GM19467 (cell line): Measurements from ENCODE around the gene TM9SF4.
"Not testable (repeated sequence)": the region's sequence is repeated elsewhere in the genome, so short reads cannot be mapped to it uniquely, and the experiment has no call there.

Experiments used
- ATAC-seq: cut with Tn5 transposase; IDR thresholded peaks from one replicate; pipeline ENCODE4 v1.9.1; 2021; ENCODE audit warnings: mild to moderate bottlenecking, moderate library complexity; ENCODE audit not compliant: unreplicated experiment

TM9SF4 gene

DNA sequence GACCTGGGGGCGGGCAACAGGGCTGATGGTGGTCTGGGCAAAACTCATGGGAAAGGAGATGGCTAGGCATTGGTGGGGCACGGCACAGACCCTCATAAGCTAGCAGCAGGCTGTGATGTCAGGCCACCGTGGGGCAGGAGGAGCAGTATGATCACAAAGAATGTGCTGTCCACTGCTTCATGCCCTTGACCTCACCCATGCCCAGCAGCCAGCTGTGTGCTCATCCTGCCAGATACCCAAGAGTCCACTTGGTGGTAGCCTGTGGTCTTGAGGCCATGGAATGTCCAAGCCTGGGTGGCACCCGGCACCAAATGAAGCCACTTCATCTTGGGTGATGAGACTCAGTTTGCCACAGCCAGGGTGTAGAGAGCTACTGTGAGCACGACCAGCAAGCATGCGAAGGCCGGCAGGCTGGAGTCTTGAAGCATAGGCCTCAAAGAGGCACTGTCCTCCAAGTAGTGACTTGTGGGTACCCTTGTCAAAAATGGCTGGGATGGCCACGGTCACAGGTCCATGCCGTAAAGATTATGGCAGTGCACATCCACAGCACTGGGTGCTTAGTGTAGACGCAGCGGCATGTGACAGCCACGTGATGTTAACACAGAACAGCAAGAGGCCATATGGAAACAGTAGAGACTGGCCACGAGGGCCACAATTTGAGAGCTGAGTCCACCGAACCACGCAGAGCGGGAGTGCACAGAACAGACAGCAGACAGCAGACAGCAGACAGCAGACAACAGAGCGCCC lies 79.0 kb downstream of the TM9SF4 start:
- ATAC-seq, result no peak

DNA sequence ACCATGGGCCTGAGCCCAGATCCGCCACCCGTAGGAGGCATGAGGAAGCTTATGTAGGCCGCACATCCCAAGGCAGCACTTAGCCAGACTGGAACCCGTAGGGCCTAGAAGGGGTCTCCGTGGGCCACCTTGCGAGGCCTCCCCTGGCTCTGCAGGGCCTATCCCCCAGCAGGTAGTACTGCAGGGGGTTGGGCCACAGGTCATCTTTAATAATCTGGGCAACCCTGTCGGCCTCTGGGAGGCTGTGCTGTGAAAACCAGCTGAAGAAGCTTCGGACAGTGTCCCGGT lies 79.6 kb downstream of the TM9SF4 start:
- no peak for ATAC-seq

DNA sequence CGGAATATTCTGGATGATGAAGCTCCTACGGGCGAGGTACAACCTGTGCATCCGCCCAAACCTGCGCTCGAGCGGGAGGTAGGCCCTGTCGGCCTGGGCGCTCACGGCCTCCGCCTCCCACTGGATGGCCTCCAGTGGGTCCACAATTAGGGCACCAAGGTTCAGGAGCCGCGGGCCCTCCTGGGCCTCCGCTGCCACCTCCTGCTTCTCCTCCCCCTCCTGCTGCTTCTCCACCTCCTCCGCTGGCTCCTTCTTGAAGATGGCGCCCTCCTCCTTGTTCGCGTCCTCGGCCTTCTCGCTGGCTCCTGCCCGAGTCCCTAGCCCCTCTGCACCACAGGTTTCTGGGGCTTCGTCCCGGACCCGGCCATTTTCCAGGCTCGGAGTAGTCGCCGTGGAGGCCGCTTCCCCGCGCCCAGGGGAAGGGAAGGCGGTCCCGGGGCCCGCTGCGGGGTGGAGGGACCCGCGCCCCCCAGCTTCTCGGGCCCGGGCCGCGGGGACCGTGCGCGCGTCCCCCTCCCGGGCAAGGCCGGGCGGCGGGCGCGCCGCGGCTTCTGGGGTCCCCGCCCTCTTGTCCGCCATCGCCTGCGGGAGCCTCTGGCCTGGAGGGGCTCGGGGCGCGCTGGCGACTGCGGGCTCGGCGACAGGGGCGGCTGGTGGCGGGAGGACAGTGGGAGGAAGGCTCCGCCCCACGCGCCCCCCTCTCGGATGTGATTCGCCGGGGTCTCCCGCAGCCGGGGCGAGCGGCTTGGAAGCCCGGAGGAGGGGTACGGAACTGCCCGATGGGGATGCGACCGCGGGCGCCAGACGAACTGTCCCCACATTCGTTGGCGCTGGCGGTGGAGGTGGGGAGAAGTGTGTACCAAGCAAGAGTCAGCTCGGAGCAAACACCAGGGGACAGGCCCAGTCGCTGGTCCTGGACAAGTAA lies 80.4 kb downstream of the TM9SF4 start:
- no peak for ATAC-seq

DNA sequence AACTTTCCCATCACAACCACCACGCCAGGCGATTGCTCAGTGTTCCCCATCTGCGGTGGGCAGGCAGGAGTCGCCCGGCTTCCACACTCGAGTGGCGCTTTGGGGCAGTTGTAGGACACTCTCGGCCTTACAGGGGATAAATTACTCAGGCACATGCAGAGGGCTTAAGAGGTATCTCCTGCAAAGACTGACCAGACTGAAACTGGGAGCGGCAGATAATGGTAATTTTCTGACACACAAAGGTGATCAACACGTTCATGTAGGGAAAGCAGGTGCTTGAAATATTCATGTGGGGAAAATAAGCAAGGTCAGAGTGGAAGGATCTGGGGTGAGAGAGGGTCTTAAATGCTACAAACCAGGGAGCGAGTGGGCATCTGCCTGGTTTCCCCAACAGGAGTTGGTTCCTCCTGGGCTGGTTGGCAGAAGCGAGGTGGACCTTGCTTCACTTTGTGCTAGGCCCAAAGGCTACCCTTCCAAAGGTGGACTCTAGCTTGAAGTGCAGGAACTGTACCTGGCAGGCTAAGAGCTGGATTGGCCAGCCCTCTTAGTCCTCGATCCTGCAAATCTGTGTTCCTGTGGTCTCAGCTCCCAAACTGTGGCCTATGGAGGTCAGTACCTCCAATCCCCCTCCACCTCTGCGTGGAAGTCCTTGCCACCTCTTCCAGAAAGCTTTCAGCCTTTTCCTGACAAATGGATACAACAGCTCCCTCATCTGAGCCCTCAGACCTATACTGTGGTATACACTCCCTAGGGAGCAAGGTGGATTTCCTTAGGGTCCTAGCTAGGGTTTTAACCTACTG lies 81.3 kb downstream of the TM9SF4 start:
- ATAC-seq, result no peak

DNA sequence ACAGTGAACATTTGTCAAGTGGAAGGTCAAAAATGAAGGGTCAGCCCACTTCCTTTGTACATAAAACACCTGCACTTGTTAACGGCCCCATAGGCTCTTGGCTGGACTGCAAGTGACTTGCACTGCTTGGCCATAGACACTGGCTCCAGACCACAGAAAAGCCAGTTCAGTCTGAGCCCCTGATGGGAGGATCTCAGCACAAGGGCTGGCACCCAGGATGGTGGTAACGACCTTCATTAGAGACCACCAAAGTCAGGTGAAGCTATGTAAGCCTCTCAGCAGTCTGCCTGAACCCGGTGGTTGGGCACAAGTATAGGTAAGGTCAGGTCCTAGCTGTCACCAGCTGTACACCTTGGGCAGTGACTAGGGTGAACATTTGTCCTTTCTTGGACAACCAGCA lies 81.9 kb downstream of the TM9SF4 start:
- no peak for ATAC-seq

DNA sequence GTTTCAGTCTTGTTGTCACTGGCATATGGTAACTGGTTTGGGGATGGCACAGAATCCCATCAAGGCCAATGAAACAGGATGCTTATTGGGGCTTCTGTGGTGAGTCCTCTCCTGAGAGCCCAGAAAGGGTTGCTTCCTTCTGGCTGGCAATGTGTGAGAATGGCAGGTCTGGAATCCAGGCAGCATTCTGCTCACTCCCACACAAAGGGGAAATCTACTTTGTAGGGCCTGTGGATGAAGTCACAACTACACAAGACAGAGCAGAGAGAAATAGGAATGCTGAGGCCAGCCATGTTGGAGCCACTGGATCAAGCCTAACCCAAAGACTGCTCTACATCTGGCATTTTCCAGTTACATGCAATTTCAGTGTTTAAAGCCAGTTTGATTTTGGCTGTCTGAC lies 82.4 kb downstream of the TM9SF4 start:
- ATAC-seq, result no peak

DNA sequence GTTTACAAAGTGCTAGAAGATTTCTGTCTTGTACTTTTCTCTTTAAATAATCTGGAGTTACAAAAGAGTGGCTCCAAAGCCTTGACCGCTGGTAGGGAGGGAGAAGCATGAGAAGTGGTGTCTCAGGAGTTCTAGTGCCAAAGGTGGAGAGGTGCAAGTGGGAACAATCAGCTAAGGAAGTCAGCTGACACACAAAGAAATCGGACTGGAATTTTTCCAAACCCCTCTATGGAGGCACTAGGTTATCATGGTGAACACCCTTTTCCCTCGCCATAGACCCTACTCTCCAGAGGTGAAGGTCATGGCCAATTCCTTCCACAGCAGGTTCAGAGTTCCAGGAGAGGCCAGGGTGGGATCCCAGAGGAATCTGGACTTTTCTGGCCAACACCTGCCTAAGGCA lies 83.2 kb downstream of the TM9SF4 start:
- ATAC-seq, result no peak

DNA sequence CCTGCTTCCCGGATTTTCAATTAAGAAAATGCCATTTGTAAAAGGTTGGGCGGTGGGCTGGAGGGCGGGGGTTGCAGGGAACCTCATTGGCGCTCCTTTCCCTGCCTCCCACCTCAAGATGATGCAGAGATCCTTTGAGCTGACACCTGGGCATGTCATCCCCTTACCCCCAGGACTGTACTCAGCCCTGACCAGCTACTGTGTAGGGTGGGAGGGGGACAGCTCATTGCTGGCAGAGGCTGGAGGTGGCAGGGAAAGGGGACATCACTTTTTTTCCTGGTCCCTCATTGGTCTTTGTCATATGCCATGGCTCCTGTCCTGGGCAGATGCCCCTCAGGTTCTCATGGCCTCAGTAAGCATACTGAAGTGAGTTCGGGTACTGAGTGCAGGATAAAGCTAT lies 83.8 kb downstream of the TM9SF4 start:
- ATAC-seq, result not testable (repeated sequence)

DNA sequence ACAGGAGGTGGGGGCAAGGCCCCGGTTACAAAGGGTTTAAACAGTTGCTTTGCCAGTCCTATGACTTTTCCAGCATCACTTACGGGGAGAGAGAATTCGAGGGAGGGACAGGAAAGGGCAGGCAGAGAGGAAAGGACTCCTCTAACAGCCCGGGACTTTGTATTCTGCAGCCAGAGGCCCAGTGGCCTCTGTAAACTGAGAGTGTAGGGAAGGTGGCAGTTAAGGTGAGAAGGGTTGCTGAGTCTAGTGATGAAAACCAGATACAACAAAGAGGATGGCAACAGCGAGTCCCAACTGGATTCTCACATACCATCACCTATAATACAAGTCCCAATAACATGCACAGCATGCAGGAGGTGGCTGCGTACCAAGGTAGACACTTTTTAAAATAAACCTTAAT lies 84.5 kb downstream of the TM9SF4 start:
- no peak for ATAC-seq

DNA sequence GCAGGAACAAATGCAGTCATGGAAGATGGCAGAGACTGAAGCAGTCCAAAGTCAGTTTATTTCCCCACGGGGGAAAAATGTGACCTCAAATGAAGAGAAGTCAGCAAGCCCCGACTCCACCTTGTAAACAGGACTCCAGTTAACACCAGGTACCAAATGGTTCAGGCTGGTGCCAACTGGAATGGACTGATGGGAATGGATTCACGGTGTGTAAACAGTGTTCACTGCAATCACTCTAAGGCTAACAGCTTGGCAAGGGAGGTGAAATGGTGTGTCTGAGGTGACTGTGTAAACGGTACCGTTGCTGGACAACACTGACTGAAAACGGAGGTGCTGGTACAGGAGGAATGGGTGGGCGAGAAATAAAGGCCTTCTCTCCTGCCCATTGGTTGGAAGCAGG lies 86.1 kb downstream of the TM9SF4 start:
- ATAC-seq, result no peak

DNA sequence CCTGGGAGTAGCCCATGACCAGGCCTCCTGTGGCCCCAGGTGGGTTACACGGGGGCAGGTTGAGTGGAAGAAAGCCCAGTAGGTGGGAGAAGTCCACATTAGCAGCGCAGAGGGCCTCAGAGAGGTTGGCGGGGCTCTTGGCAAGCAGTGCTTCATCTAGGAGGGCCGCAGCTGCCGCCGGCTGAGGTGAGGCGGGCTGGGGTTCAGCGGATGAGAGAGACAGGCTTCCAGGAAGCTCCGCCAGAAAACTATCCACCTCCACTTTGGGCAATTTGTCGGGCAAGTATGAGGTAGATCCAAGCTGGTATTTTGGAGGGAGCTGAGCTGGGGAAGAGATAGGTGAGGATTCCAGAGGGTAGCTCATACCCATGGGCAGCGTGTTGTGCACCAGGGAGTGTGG lies 87.1 kb downstream of the TM9SF4 start:
- not testable (repeated sequence) for ATAC-seq

DNA sequence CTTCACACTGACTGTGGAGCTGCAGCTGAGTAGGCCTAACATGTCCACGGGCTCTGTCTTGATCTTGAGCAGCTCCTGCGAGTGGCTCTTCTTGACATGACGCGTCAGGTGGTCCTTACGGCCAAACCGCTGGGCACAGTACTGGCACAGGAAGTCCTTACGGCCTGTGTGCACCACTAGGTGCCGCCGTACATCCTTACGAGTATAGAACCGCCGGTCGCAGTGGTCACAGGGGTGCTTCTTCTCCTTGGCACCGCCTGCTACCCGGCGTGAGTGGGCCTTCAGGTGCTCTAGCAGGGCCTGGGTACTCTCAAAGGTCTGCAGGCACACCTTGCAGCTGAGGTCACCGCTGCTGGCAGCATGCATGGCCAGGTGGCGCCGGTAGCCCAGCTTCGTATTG lies 87.6 kb downstream of the TM9SF4 start:
- ATAC-seq, result not testable (repeated sequence)

DNA sequence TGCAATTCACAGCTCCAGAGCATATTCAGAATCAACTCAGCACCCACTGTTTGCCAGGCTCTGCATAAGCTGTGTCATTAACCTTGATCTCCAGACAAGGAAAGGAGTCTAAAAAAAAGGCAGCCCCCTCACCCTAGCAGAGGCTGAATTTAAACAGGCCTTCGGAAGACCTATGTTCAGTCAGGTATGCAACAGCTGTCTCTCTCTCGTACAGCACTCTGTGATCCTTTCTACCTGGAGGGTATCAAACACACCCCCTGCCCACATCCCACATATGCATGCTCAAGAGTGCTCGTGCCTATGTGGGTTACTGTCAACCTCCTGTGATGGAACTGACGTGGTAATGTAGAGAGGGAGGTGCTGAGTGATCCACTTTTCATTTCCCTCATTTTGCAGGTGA lies 89.5 kb downstream of the TM9SF4 start:
- ATAC-seq, result no peak

DNA sequence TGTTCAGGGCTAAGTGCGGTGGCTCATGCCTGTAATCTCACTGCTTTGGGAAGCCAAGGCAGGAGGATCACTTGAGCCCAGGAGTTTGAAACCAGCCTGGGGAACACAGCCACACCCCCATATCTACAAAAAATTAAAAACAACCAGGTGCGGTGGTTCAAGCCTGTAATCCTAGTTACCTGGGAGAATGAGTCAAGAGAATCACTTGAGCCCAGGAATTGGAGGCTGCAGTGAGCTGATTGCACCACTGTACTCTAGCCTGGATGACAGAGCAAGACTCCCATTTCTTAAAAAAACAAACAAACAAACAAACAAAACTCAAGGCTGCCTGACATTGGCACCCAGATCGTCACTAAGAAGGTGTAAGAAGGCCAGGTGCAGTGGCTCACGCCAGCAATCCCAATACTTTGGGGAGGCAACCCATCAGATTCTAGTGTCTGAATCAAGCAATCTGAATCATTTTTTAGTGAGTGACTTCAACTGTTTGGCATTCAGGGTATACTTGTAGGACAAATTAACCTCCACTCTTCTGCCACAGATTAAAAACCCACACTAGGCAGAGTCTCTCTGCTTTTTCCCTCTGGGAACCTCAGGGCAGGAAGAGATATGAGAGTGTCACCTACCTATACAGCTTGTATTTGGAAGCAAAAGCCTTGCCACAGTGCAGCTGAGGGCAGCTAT lies 91.9 kb downstream of the TM9SF4 start:
- no peak for ATAC-seq

DNA sequence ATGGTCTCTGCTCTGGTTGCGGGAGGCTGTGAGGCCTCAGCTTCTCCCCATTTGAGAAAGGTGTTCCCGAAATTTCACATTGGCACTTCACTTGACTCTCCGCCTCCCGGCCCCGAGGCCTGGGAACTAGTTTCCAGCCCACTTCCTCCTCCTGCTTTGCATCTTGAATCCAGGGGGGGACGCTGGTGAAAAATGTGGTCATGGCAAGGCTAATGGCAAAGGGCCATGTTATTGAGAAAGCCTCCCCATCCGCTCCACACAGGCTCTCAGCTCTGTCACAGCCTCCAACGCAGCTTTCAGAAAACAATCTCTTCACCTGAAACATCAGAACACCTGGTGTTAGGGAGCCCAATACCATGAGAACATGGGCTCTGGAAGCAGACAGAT lies 92.5 kb downstream of the TM9SF4 start:
- no peak for ATAC-seq

DNA sequence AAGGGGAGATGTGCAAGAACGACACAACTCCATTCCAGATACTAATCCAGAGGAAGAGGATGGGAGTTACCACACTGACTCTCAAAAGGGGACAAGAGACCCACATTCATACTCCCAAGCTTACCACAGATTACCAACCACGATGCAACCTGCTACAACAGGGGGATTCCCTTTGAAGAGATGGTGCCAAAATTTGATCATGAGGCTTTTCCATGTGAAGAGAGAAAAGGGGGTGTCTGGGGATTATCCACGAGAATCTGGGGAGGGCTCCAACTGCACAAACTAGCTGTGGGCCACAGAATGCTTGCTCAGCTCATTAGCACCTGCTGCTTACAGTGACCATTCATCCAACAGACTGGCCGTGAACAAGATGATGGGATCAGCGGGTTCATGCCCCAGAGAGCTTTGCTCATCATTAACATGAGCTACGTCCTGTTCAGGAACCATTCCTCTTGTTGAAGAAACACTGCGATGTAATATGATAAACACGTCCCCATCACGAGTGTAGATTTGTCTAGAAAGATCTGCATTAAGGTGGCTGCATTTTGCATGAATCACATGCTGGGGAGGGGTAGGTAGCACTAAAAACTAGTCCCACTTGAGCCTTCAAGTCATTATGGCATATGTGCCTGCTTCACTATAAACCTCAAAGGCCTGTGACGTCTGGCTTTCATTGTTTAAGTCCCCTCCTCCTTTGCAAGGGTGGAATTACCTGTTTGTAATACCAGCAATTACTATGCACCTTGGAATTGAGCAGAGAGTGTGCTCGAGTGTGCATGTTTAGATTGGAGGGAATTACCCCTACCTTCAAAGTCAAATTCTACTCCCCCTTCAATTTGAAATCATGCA lies 94.1 kb downstream of the TM9SF4 start:
- no peak for ATAC-seq

DNA sequence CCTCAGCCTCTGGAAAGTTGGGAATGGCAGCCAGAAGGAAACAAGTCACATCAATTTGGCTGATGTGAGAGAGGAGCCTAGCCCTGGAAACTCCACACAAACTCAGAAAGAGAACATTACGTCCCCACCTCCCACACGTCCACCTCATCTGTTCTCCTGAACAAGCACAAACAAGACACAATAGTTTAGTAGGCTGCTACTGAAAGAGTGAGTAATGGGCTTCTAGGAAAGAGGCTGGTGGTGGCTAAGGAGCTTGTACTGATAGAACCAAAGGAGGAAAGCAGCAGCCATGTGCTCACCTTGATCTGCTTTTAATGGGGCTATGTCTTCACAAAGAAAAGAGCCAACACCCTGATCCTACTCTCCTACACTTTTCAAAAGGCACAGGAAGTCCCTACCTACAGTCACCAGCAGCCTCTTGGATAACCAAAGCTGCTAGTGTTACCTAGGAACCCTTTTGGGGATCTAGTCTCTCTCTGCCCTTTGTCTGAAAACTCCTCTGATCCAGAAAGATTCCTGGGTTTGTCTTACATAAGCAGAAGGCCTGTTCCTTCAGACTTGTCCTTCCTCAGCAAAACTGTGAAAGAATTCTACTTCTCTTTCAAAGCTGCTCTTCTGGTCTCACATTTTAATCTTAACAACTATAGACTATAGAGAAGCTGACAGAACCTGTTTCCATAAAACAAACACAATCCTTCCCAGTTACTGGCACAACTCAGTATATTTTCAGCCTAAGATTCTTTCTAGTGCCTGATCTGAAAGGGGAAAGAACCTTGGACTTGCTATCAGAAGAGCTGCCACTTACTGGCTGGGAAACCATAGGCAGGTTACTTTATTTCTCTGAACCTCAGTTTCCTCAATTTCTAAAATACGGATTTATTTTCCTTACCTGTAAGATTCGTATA lies 94.9 kb downstream of the TM9SF4 start:
- ATAC-seq, result no peak

DNA sequence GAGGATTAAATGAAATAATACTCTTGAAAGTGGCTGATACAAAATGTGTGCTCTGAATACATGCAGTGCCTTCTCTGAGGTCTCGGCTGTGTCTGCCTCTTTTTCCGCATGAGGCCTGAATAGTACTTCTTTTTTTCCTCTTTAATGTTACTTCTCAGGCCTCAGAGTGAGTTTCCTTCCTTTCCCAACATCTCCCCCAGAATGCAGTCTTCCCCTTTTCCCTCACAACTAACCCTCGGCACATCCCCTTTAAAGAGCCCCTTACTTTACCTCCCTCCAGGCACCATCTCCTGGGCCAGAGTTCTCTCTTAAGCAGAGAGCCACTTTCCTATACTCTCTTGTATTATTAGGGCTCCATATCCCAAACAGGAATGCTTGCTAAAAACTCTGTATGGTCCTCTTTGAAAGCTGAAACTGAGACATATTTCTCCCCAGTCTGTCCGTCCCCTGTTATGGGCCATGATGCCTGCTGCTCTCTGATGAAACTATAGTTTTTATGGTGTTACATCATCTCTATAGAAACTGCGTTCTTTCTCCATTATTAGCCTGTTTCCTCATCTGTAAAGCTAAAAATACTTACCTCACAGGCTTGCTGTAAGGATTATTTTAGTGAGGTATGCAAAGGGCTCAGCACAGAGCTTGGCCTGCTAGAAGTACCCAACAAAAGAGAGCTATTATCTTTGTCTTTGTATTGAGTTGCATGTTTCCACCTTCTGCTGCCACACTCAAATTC lies 95.8 kb downstream of the TM9SF4 start:
- no peak for ATAC-seq
